Measurements from ENCODE around the gene SPPL2B.

The SPPL2B gene

DNA sequence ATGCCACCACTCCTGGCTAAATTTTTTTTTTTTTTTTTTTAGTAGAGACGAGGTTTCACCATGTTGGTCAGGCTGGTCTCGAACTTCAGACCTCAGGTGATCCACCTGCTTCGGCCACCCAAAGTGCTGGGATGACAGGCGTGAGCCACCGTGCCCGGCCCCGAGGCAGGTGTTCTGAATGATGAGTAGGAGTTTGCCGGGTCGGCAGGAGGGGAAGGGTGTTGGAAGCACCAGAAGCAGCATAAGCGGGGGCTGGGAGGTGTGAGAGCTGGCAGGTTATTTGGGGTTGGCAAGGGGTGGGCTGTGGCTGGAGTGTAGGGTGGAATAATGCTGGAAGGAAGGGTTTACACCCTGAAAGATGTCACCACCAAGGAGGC, 1.8 kb downstream of the SPPL2B start:
- no peak for DNase-seq (ENCODE audit: extremely low spot score)
- ChIA-PET CTCF (interaction anchor here (0.6 kb wide), 1 partner anchor 950 kb away, joined by 3 read pairs; no protein-coding TSS in a partner anchor), POLR2A (no interaction called here)
- no peak for TF ChIP-seq BHLHE40 (IDR thresholded peaks at IDR 0.05; ENCODE audit: borderline replicate concordance)
- TF ChIP-seq ZNF384 (IDR thresholded peaks at IDR 0.05): 0 out of 2 replicates have a peak, but pooled peaks have one; percentile 2

DNA sequence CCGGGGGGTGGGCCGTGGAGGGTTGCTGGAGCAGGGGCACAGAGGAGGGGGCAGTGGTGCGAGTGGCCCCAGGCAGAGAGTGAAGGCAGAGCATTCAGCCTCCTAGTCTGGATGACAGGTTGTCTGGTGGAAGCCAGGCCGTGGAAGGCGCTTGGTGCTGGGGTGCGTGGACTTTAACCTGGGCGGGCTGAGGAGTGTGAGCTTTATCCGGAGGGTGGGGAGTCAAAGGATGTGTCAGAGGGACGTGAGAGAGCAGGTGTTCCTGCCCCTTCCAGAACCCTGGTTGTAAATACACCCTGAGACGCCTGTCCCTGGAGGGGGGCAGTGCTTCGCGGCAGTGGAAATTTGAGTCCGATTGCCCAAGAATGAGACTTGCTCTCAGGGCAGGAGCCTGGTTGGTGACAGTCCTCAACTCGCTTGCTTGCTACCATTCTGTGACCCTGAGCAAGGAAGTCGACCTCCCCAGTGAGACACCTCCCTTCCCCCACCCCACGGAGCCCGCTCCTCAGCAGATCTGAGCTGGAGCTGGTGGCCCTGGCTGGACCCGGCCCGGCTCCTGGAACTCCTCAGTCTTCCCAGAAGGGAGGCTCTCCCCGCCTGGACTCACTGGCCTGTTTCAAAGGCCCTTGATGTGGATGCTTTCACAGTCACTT, 2.3 kb downstream of the SPPL2B start:
- DNase-seq (ENCODE audit: extremely low spot score): no peak
- ChIA-PET POLR2A (no interaction called here), CTCF (interaction anchor here (0.6 kb wide), 1 partner anchor 950 kb away, joined by 3 read pairs; no protein-coding TSS in a partner anchor)
- TF ChIP-seq HDGF (IDR thresholded peaks at IDR 0.05; ENCODE audit: borderline replicate concordance): no peak
- TF ChIP-seq, protein P1, sequence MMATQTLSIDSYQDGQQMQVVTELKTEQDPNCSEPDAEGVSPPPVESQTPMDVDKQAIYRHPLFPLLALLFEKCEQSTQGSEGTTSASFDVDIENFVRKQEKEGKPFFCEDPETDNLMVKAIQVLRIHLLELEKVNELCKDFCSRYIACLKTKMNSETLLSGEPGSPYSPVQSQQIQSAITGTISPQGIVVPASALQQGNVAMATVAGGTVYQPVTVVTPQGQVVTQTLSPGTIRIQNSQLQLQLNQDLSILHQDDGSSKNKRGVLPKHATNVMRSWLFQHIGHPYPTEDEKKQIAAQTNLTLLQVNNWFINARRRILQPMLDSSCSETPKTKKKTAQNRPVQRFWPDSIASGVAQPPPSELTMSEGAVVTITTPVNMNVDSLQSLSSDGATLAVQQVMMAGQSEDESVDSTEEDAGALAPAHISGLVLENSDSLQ (IDR thresholded peaks at IDR 0.05): no peak

DNA sequence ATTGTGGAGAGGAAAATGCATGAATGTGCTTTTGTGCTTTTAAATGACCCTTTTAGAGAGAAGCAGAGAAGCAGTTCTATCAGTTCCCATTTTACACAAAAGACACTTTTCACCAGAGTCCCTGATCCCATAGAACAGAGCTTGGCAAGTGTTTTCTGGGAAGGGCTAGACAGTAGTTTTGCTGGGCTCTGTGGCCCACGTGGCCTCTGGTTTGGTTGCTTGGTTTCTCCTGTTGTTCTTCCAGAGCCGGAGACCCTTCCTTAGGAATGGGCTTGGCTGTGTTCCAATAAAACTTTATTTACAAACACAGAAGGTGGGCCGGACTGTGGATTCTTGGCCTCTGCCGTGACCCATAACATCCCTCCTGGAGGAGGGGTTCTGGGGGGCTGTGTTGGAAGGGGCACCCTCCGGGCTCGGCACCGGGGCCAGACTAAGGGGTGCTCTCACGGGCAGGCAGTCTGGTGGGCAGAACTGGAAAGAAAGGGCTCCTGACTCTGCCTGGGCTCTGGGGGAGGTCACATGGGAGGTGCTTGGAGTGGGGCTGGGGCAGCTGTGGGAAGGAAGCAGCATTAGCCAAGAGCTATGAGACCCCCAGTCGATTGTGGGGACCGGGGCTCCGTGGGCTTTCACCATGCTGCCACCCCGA, 3.2 kb downstream of the SPPL2B start:
- POLR2A ChIA-PET: no interaction called here
- TF ChIP-seq, protein P1 (IDR thresholded peaks at IDR 0.05): no peak
- TF ChIP-seq ELF4 (IDR thresholded peaks at IDR 0.05) (no peak), NFRKB (IDR thresholded peaks at IDR 0.05) (no peak), FOXK2 (IDR thresholded peaks at IDR 0.05) (no peak), FOXA1 (IDR thresholded peaks at IDR 0.05) (no peak), SP1 (IDR thresholded peaks at IDR 0.05) (no peak), FOXM1 (IDR thresholded peaks at IDR 0.05; ENCODE audit: borderline replicate concordance) (no peak), LEF1 (IDR thresholded peaks at IDR 0.05; ENCODE audit: borderline replicate concordance) (no peak), CTBP1 (IDR thresholded peaks at IDR 0.05; ENCODE audit: borderline replicate concordance) (no peak)
- CTCF ChIA-PET: no interaction called here
- DNase-seq (ENCODE audit: extremely low spot score): no peak

DNA sequence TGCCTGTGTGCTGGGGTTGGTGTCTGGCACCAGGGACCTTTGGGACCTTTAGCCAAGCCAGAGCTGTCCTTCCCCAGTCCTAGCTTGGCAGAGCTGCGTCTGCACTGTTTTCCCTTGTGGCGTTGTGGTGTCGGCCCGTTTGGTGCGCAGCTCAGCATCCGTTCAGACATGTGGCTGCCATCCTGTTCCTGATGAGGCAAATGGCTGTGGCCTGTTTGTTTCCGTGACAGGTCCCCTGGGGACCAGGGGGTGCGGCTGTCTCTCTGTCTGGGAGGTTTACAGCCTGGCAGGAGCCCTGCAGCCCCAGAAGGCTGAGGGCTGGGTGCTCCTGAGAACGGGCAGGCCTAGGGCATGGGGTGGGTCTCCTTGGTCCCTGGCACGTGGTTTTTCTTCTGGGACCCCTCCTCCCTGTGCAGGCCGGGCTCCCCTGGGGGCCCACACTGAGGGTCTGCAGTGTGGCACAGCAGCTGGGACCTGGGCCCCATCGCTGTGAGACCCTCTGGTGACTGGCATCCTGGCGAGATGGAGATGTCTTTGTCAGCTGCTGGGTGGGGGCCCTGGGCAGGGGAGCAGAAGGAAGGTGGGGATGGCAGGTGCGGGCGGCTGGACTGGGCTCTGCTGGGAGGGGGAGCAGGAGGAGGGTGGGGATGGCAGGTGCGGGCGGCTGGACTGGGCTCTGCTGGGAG, 4.0 kb downstream of the SPPL2B start:
- POLR2A ChIA-PET: no interaction called here

DNA sequence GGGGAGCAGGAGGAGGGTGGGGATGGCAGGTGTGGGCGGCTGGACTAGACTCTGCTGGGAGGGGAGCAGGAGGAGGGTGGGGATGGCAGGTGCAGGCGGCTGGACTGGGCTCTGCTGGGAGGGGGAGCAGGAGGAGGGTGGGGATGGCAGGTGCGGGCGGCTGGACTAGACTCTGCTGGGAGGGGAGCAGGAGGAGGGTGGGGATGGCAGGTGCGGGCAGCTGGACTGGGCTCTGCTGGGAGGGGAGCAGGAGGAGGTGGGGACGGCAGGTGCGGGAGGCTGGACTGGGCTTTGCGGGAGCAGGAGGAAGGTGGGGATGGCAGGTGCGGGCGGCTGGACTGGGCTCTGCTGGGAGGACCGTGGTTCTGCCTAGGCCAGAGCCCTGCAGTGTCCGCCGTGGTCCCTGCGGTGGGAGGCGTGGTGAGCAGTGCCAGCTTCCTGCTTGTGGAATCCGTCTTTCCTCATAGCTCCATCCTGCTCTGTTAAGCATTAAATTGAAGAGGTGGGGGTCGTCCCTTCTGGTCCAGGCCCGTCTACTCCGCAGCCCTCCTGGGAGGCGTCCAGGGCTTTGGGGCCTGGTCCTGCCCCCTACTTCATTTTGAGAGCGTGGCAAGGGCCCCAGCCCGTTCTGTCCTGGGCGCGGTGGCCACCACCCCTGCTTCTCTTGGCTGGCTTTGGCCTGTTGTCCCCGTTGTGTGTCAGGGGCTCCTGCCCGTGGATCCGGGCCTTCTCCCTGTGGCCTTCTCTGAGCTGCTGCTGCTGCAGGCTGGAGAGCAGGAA, 4.7 kb downstream of the SPPL2B start:
- TF ChIP-seq ARNT (IDR thresholded peaks at IDR 0.05) (no peak), ZNF384 (IDR thresholded peaks at IDR 0.05) (no peak), CTBP1 (IDR thresholded peaks at IDR 0.05; ENCODE audit: borderline replicate concordance) (no peak)
- CTCF ChIA-PET: no interaction called here
- no peak for DNase-seq (ENCODE audit: extremely low spot score)
- POLR2A ChIA-PET: no interaction called here

More for the DNA sequence above, 4.0 kb downstream of the SPPL2B start:
- CTCF ChIA-PET: no interaction called here
- DNase-seq (ENCODE audit: extremely low spot score): no peak
- TF ChIP-seq FOXM1 (IDR thresholded peaks at IDR 0.05; ENCODE audit: borderline replicate concordance) (no peak), ELF4 (IDR thresholded peaks at IDR 0.05) (no peak), L3MBTL2 (conservative IDR thresholded peaks at IDR 0.05) (no peak), HDGF (IDR thresholded peaks at IDR 0.05; ENCODE audit: borderline replicate concordance) (no peak), FOXK2 (IDR thresholded peaks at IDR 0.05) (no peak), ZNF384 (IDR thresholded peaks at IDR 0.05) (no peak), NFRKB (IDR thresholded peaks at IDR 0.05) (no peak), ARNT (IDR thresholded peaks at IDR 0.05) (no peak), BHLHE40 (IDR thresholded peaks at IDR 0.05; ENCODE audit: borderline replicate concordance) (no peak), SP1 (IDR thresholded peaks at IDR 0.05) (no peak), CTBP1 (IDR thresholded peaks at IDR 0.05; ENCODE audit: borderline replicate concordance) (no peak), TARDBP (IDR thresholded peaks at IDR 0.05) (no peak)
- TF ChIP-seq, protein P1 (IDR thresholded peaks at IDR 0.05): no peak

DNA sequence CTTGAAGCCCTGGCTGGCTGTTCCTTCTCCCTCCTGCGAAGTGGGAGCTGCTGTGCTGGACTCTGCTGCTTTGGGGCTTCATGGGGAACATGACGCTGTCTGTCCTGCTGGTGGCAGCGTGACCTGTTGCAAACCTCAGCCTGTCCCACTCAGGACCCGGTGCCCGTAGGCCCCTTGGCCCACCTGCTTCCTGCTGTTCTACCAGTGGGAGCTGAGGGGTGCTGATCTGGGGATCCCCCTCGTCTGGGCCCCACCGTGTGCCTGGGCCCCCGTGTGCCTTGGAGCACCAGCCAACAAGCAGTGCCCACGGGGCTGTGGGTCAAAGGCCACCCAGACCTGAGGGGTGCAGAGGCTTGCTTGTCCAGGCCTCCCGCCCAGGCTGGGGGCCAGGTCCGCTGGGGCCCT, 5.3 kb downstream of the SPPL2B start:
- no peak for DNase-seq (ENCODE audit: extremely low spot score)
- CTCF ChIA-PET: no interaction called here
- TF ChIP-seq TARDBP (IDR thresholded peaks at IDR 0.05) (no peak), FOXK2 (IDR thresholded peaks at IDR 0.05) (no peak), HDGF (IDR thresholded peaks at IDR 0.05; ENCODE audit: borderline replicate concordance) (no peak), ZNF384 (IDR thresholded peaks at IDR 0.05) (no peak)
- POLR2A ChIA-PET: no interaction called here

DNA sequence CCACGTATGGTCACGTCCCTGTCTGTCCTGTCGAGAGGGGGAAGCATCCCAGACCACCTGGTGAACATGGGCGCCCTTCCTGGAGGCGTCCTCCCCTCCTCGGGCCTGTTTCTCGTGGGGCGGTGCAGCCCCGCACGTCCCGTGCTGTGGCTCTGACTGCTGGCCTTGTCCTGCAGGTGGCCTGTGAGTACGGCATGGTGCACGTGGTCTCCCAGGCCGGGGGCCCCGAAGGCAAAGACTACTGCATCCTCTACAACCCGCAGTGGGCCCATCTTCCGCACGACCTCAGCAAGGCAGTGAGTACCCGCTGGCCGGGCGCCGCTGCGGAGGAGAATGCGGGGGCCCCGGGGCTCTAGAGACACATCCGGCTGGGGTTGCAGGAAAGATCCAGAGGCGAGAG, 5.9 kb downstream of the SPPL2B start:
- DNase-seq (ENCODE audit: extremely low spot score): no peak
- ChIA-PET POLR2A (no interaction called here), CTCF (no interaction called here)
- no peak for TF ChIP-seq NFRKB (IDR thresholded peaks at IDR 0.05)
- TF ChIP-seq BHLHE40 (IDR thresholded peaks at IDR 0.05; ENCODE audit: borderline replicate concordance): no peak
- TF ChIP-seq, protein P1 (IDR thresholded peaks at IDR 0.05): no peak
- TF ChIP-seq ARNT (IDR thresholded peaks at IDR 0.05): no peak
- TF ChIP-seq TARDBP (IDR thresholded peaks at IDR 0.05): no peak
- no peak for TF ChIP-seq SUZ12 (IDR thresholded peaks at IDR 0.05)
- no peak for TF ChIP-seq LEF1 (IDR thresholded peaks at IDR 0.05; ENCODE audit: borderline replicate concordance)
- TF ChIP-seq FOXA1 (IDR thresholded peaks at IDR 0.05): no peak
- no peak for TF ChIP-seq FOXK2 (IDR thresholded peaks at IDR 0.05)
- TF ChIP-seq FOXM1 (IDR thresholded peaks at IDR 0.05; ENCODE audit: borderline replicate concordance): no peak
- TF ChIP-seq L3MBTL2 (conservative IDR thresholded peaks at IDR 0.05): no peak
- TF ChIP-seq ELF4 (IDR thresholded peaks at IDR 0.05): no peak
